Measurements from ENCODE around the gene CEP104. TPM values are rescaled to one million over a fixed set of nuclear protein-coding genes. Genes with fewer than 3 reads are reported as not detected.

Gene CEP104
- polyA plus RNA-seq, 3 donors, result 8.3 to 25.1 (median 13.0) TPM

GRCh38 chr1:3825356-3825755 is 31.7 kb downstream of the CEP104 start:
- no peaks in the 10 kb centered on the region for H3K27me3 Mint-ChIP-seq (ENCODE audit: low read depth in 3 of 3)
- WGBS (ENCODE audit: insufficient coverage), result 94% methylated on average over 14 of the region's 15 CpGs
- no peaks in the 10 kb centered on the region for H3K4me1 Mint-ChIP-seq
- no peaks in the 10 kb centered on the region for H3K79me2 ChIP-seq (ENCODE audit: insufficient read depth, low read length)
- DNase-seq, result no peak
- H3K27ac ChIP-seq (ENCODE audit: low read depth in 1 of 2, low read length in 2 of 2), result no peak overlapping the region
- no peak overlapping the region for H2AFZ ChIP-seq (ENCODE audit: insufficient read depth, low read depth, low read length, poor library complexity, severe bottlenecking)
- peaks cover 87 to 89% of the 10 kb centered on the region in 2 donors for H3K36me3 Mint-ChIP-seq
- H3K9ac ChIP-seq (ENCODE audit: insufficient read depth, low read length, poor library complexity, severe bottlenecking), result no peak overlapping the region
- no peak overlapping the region for H3K4me3 ChIP-seq (replicated peaks in 1 of 3; ENCODE audit: low read depth in 2 of 3, low read length in 3 of 3)
- no peak for TF ChIP-seq CTCF (IDR thresholded peaks at IDR 0.05)
- no peaks in the 10 kb centered on the region for H4K20me1 ChIP-seq (ENCODE audit: insufficient read depth, low read length)
- H3K4me2 ChIP-seq (replicated peaks; ENCODE audit: extremely low read depth, low read length, poor library complexity, severe bottlenecking), result no peak overlapping the region
- H3K9me3 Mint-ChIP-seq, result no peaks in the 10 kb centered on the region
- H3K9me3 ChIP-seq (replicated peaks in 1 of 2; ENCODE audit: control insufficient read depth in 1 of 2, insufficient read depth in 1 of 2, low read length in 2 of 2), result no peaks in the 10 kb centered on the region
- no peaks in the 10 kb centered on the region for H3K4me1 ChIP-seq (ENCODE audit: control insufficient read depth in 1 of 2, insufficient read depth in 2 of 2, low read length in 2 of 2)
- H3K4me3 Mint-ChIP-seq, result no peak overlapping the region
- no peak overlapping the region for H3K27ac Mint-ChIP-seq
- no peaks in the 10 kb centered on the region for H3K27me3 ChIP-seq (ENCODE audit: control insufficient read depth in 2 of 2, insufficient read depth in 2 of 2, low read length in 2 of 2)
- H3K36me3 ChIP-seq (replicated peaks in 1 of 2; ENCODE audit: control insufficient read depth in 1 of 2, insufficient read depth in 2 of 2, low read length in 2 of 2), result peaks cover 64 to 100% of the 10 kb centered on the region in 2 donors
- intact Hi-C loops (cut with micrococcal nuclease), result no loop called here

GRCh38 chr1:3824650-3825049 is 32.4 kb downstream of the CEP104 start:
- H3K9ac ChIP-seq (ENCODE audit: insufficient read depth, low read length, poor library complexity, severe bottlenecking), result no peak overlapping the region
- H3K4me1 ChIP-seq (ENCODE audit: control insufficient read depth in 1 of 2, insufficient read depth in 2 of 2, low read length in 2 of 2), result no peaks in the 10 kb centered on the region
- H3K27me3 ChIP-seq (ENCODE audit: control insufficient read depth in 2 of 2, insufficient read depth in 2 of 2, low read length in 2 of 2), result no peaks in the 10 kb centered on the region
- H2AFZ ChIP-seq (ENCODE audit: insufficient read depth, low read depth, low read length, poor library complexity, severe bottlenecking), result no peak overlapping the region
- DNase-seq, result no peak
- no peaks in the 10 kb centered on the region for H3K4me1 Mint-ChIP-seq
- H3K36me3 Mint-ChIP-seq, result peaks cover 86 to 89% of the 10 kb centered on the region in 2 donors
- H3K4me3 Mint-ChIP-seq, result no peak overlapping the region
- no peaks in the 10 kb centered on the region for H4K20me1 ChIP-seq (ENCODE audit: insufficient read depth, low read length)
- intact Hi-C loops (cut with micrococcal nuclease), result no loop called here
- H3K36me3 ChIP-seq (replicated peaks in 1 of 2; ENCODE audit: control insufficient read depth in 1 of 2, insufficient read depth in 2 of 2, low read length in 2 of 2), result peaks cover 58 to 100% of the 10 kb centered on the region in 2 donors
- WGBS (ENCODE audit: insufficient coverage), result 96% methylated on average over 3 of the region's 8 CpGs
- H3K4me3 ChIP-seq (replicated peaks in 1 of 3; ENCODE audit: low read depth in 2 of 3, low read length in 3 of 3), result no peak overlapping the region
- H3K9me3 ChIP-seq (replicated peaks in 1 of 2; ENCODE audit: control insufficient read depth in 1 of 2, insufficient read depth in 1 of 2, low read length in 2 of 2), result no peaks in the 10 kb centered on the region
- H3K4me2 ChIP-seq (replicated peaks; ENCODE audit: extremely low read depth, low read length, poor library complexity, severe bottlenecking), result no peak overlapping the region
- no peaks in the 10 kb centered on the region for H3K27me3 Mint-ChIP-seq (ENCODE audit: low read depth in 3 of 3)
- H3K27ac Mint-ChIP-seq, result no peak overlapping the region
- no peaks in the 10 kb centered on the region for H3K79me2 ChIP-seq (ENCODE audit: insufficient read depth, low read length)
- TF ChIP-seq CTCF (IDR thresholded peaks at IDR 0.05), result no peak
- H3K27ac ChIP-seq (ENCODE audit: low read depth in 1 of 2, low read length in 2 of 2), result no peak overlapping the region
- no peaks in the 10 kb centered on the region for H3K9me3 Mint-ChIP-seq
